SU-DHL-6 (cell line): ENCODE data around the gene FAM162A.

Source experiments
- CTCF ChIP-seq: fragments of 200-600 bp; sonication (generic); IDR thresholded peaks from one replicate; pipeline ENCODE4 v1.5.1; 2017; ENCODE audit warnings: antibody characterized with exemption, mild to moderate bottlenecking, low read length, moderate library complexity; ENCODE audit not compliant: insufficient read depth, poor library complexity, severe bottlenecking
- EZH2phosphoT487 ChIP-seq: fragments of 200-600 bp; sonication (generic), shearing (Covaris generic); conservative IDR thresholded peaks from 2 replicates; pipeline ENCODE4 v1.6.1; 2018; ENCODE audit warnings: mild to moderate bottlenecking, antibody characterized with exemption, low read length, moderate library complexity, mixed read lengths

- TF ChIP-seq CTCF (no peak), EZH2phosphoT487 (no peak)
These were observed 26.7 kb downstream of the FAM162A start for GRCh38 chr3:122410639-122411038.
